GM10248 (cell line): ENCODE measurements around the gene NUCB1.

Experiments
- CTCF ChIA-PET: fragments of 300-600 bp; sonication (Branson Sonifier 250); formaldehyde crosslinking; extraction: SDS; loops from one replicate; lab custom pipeline; 2021; ENCODE audit warnings: antibody characterized with exemption; lab: Yijun Ruan, JAX
- POLR2A ChIA-PET: fragments of 350-650 bp; sonication (Branson Sonifier 250); formaldehyde crosslinking; extraction: SDS; loops from one replicate; lab custom pipeline; 2020; ENCODE audit warnings: antibody characterized with exemption; lab: Yijun Ruan, JAX
- DNase-seq: peaks from one replicate; pipeline ENCODE4 v3.0.0; 2012; ENCODE audit errors: extremely low spot score
- TF ChIP-seq, protein P1 (sequence below): IDR thresholded peaks from 2 replicates; pipeline ENCODE4 v1.5.1; 2012; ENCODE audit warnings: mild to moderate bottlenecking, low read depth; ENCODE audit errors: extremely low read depth, missing control alignments, control extremely low read depth

The NUCB1 gene

DNA sequence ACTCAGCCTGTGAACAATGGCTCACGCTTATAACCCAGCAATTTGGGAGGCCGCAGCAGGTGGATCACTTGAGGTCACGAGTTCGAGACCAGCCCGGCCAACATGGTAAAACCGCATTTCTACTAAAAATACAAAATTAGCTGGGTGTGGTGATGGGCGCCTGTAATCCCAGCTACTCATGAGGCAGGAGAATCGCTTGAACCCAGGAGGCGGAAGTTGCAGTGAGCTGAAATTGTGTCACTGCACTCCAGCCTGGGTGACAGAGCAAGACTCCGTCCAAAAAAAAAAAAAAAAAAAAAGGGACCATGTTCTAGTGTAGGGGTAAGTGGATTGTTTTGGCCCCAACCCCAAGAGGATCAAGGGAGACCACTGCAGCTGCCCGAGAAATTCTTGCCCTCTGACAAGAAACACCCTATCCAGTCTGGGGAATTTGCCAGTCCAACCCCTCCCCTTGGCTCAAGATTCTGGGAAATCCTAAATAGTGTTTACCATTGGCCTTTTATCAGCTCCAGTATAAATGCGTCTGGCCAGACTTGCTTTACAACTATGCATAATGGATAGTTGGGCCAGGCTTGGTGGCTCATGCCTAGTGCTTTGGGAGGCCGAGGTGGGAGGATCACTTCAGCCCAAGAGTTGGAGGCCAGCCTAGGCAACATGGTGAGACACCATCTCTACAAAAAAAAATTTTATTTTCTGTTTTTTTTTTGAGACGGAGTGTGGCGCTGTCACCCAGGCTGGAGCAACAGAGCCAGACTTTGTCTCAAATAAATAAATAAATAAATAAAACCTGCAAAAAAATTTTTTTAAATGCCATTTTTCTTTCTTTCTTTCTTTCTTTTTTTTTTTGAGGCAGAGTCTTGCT, 28.3 kb downstream of the NUCB1 start:
- ChIA-PET CTCF (no interaction called here), POLR2A (interaction anchor here (0.6 kb wide), 1 partner anchor 245 kb away, joined by 4 read pairs; no protein-coding TSS in a partner anchor)
- TF ChIP-seq, protein P1, sequence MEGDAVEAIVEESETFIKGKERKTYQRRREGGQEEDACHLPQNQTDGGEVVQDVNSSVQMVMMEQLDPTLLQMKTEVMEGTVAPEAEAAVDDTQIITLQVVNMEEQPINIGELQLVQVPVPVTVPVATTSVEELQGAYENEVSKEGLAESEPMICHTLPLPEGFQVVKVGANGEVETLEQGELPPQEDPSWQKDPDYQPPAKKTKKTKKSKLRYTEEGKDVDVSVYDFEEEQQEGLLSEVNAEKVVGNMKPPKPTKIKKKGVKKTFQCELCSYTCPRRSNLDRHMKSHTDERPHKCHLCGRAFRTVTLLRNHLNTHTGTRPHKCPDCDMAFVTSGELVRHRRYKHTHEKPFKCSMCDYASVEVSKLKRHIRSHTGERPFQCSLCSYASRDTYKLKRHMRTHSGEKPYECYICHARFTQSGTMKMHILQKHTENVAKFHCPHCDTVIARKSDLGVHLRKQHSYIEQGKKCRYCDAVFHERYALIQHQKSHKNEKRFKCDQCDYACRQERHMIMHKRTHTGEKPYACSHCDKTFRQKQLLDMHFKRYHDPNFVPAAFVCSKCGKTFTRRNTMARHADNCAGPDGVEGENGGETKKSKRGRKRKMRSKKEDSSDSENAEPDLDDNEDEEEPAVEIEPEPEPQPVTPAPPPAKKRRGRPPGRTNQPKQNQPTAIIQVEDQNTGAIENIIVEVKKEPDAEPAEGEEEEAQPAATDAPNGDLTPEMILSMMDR = no peak
- no peak for DNase-seq

DNA sequence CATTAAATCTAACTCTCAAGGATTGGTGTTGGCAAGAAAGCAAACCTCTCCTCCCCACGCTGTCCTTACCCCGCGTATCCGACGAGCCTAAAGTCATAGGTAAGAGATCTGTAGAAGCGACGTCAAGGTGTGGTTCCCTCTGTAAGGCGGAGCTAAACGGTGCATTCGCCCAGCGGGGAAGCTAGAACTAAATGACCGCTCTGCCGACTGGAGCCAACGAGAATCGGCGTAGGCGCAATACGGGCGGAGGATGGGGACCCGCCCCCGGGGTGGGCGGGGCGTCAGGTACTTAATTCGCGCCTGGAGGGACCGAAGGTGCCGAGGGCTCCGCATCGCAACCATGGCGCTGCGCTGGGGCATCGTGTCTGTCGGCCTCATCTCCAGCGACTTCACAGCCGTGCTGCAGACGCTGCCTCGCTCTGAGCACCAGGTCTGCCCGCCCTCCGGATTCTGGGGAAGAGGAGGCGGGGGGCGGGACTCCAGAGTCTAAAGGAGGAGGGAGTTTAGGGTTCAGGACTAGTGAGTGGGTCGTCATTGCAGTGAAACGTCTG, 33.3 kb downstream of the NUCB1 start, which contains the start of gene DHDH:
TSS of gene DHDH (plus strand) at position 318 of the 551 bp plus-strand sequence. CDS start at position 341, 23 bp downstream.
- CTCF ChIA-PET = interaction anchor here (0.8 to 1.9 kb wide), 8 partner anchors 9 to 145 kb away, joined by 3 to 6 read pairs (median 4); partner anchors contain the start of gene RUVBL2
- TF ChIP-seq, protein P1 = no peak
- peak; percentile 79 for DNase-seq
- POLR2A ChIA-PET = interaction anchor here (1.4 to 2.1 kb wide), 2 partner anchors 59 to 61 kb away, joined by 4 to 5 read pairs; partner anchors contain the start of gene PPP1R15A

DNA sequence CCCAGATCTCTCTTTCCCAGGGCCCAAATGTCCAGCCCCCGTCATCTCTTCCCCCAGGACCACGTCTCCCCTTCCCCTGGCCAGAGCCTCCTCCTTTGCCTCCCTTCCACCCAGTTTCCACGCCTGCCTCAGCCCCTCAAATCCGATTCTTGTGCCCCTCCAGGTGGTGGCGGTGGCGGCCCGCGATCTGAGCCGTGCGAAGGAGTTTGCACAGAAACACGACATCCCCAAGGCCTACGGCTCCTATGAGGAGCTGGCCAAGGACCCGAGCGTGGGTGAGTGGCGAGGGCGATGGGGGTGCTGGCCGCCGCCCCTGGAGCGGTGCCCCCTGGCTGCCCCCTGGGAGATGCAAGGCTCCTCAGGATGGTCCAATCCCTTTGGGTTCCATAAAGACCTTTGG, 34.7 kb downstream of the NUCB1 start:
- TF ChIP-seq, protein P1 = no peak
- CTCF ChIA-PET = interaction anchor here (1.2 kb wide), 1 partner anchor 36 kb away, joined by 3 read pairs; no protein-coding TSS in a partner anchor
- POLR2A ChIA-PET = no interaction called here

DNA sequence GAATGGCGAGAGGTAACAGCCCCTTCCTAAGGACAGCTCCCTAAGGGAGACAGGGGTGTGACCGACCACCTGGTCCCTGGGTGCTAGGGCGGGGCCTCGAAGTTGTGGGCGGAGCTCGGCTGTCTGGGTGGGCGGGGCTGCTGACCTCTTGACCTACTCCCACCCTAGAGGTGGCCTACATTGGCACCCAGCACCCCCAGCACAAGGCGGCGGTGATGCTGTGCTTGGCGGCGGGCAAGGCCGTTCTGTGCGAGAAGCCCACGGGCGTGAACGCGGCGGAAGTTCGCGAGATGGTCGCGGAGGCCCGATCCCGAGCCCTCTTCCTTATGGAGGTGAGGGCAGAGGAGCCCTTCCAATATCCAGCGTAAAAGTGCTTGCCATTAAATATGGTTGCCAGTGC, 35.8 kb downstream of the NUCB1 start:
- no peak for DNase-seq
- CTCF ChIA-PET = interaction anchor here (1.2 kb wide), 1 partner anchor 35 kb away, joined by 3 read pairs; no protein-coding TSS in a partner anchor
- POLR2A ChIA-PET = interaction anchor here (0.6 kb wide), 1 partner anchor 956 kb away, joined by 8 read pairs; no protein-coding TSS in a partner anchor
- TF ChIP-seq, protein P1 = no peak

More for the DNA sequence above, 34.7 kb downstream of the NUCB1 start:
- no peak for DNase-seq

DNA sequence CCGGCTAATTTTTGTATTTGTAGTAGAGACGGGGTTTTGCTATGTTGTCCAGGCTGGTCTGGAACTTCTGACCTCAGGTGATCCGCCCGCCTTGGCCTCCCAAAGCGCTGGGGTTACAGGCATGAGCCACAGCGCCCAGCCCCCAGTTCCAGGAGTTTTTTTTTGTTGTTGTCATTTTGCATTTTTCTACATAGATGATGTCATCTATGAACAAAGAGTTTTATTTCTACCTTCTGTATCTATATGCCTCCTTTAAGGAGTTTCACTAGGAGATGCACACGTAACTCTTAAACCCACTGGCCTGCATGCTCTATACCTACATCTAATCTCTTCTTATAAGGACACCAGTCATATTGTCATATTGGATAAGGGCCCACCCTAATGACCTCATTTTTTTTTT, 38.1 kb downstream of the NUCB1 start:
- TF ChIP-seq, protein P1 = no peak
- POLR2A ChIA-PET = no interaction called here
- DNase-seq = no peak
- CTCF ChIA-PET = no interaction called here

DNA sequence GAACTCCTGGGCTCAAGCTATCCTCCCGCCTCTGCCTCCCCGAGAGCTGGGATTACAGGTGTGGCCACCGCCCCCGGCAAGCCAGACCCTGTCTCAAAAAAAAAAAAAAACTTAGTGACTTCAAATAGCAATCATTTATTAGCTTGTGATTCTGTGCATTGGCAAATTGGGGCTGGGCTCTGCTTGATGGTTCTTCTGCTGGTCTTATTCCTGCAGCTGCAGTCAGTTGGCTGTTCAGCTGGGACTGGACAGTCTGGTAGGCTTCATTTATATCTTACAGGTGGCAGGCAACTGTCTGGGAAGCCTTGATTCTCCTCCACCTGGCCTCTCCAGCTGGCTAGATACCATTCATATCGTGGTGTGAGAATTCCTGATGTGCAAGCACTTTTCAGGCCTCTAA, 40.8 kb downstream of the NUCB1 start:
- DNase-seq = peak; percentile 10
- POLR2A ChIA-PET = interaction anchor here (0.9 kb wide), 2 partner anchors 13 to 69 kb away, joined by 3 to 5 read pairs; partner anchors contain the start of gene PPP1R15A
- CTCF ChIA-PET = interaction anchor here (1.2 to 1.5 kb wide), 2 partner anchors 12 to 15 kb away, joined by 3 read pairs; no protein-coding TSS in a partner anchor
- TF ChIP-seq, protein P1 = no peak
